ENCODE data around the gene CDH4. TPM values are rescaled to one million over a fixed set of nuclear protein-coding genes. Genes with fewer than 3 reads are reported as not detected.

The CDH4 gene
- total and polyA plus RNA-seq, 9 of the 15 experiments (the other 6 are each of a cell fraction or from before 2014, with no cell fraction given): 0.04 TPM; not detected in 8

DNA sequence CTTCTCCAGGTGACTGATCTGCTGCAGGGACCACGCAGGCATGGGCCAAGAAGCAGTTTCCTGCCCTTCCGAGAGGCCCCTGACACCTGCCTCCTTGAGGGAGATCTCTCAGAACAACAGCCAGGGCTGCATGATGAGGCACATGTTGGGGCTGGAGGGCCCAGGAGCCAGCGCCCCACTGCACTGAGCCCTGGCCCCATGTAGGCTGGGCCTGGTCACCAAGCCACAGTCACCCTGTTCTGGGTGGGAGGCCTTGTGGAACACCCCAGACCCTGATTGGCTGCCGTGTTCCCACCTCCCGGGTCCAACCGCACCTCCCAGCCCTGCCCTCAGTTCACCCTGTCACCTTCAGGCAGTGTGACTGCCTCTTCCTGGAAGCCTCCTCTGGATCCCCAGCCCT lies 639.4 kb downstream of the CDH4 start (continued):
- TF ChIP-seq, protein P1, sequence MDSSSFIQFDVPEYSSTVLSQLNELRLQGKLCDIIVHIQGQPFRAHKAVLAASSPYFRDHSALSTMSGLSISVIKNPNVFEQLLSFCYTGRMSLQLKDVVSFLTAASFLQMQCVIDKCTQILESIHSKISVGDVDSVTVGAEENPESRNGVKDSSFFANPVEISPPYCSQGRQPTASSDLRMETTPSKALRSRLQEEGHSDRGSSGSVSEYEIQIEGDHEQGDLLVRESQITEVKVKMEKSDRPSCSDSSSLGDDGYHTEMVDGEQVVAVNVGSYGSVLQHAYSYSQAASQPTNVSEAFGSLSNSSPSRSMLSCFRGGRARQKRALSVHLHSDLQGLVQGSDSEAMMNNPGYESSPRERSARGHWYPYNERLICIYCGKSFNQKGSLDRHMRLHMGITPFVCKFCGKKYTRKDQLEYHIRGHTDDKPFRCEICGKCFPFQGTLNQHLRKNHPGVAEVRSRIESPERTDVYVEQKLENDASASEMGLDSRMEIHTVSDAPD (CRISPR knock-in tag; IDR thresholded peaks at IDR 0.05): no peak
- TF ChIP-seq HMG20A (CRISPR knock-in tag; conservative IDR thresholded peaks at IDR 0.05): no peak

- ChIA-PET CTCF (ENCODE audit: low intra/inter-chr PET ratio) (interaction anchor here (0.7 kb wide), 1 partner anchor 339 kb away, joined by 3 read pairs; no protein-coding TSS in a partner anchor), POLR2A (interaction anchor here (0.6 to 1.0 kb wide), 2 partner anchors 9 to 495 kb away, joined by 3 read pairs; partner anchors contain the start of gene RPS21)
- Histone ChIP-seq H3K79me2 (ENCODE audit: control insufficient read depth, insufficient read depth, low read length) (no peaks in the 10 kb centered on the region), H3K4me1 (replicated peaks in 1 of 2; ENCODE audit: control insufficient read depth in 2 of 2, insufficient read depth in 2 of 2, low read length in 2 of 2) (peaks cover 0 to 5% of the 10 kb centered on the region in 2 experiments; a peak in 1 of 5 replicates), H3K9ac (ENCODE audit: insufficient read depth in 1 of 2, low read depth in 2 of 2, low read length in 2 of 2) (no peak overlapping the region), H3K27me3 (ENCODE audit: control insufficient read depth in 2 of 2, insufficient read depth in 2 of 2, low read length in 2 of 2) (peaks cover 0 to 22% of the 10 kb centered on the region in 2 experiments; a peak in 2 of 5 replicates), H3K9me1 (ENCODE audit: control insufficient read depth, insufficient read depth, low read length) (no peaks in the 10 kb centered on the region), H3K9me3 (replicated peaks; ENCODE audit: control insufficient read depth, insufficient read depth, low read depth, low read length) (no peaks in the 10 kb centered on the region), H3K4me3 (no peak overlapping the region), H4K20me1 (replicated peaks; ENCODE audit: control insufficient read depth, insufficient read depth, low read length) (0 out of 2 replicates have a peak, but pooled peaks cover 11% of the 10 kb centered on the region), H3K4me2 (ENCODE audit: insufficient read depth, low read length) (no peak overlapping the region), H2AFZ (ENCODE audit: low read depth, low read length) (no peak overlapping the region), H3K36me3 (ENCODE audit: control insufficient read depth, insufficient read depth, low read length) (no peaks in the 10 kb centered on the region), H3K27ac (ENCODE audit: extremely low read depth, low read depth, low read length) (no peak overlapping the region)
- no TSS peak for BruUV-seq (replicated peaks)
- DNase-seq (ENCODE audit: extremely low read depth in 1 of 4, low spot score in 3 of 4): no peak
- intact Hi-C loops (cut with micrococcal nuclease) (no loop called here), in situ Hi-C loops (cut with MboI) (loop anchor here (25.0 kb wide), 1 partner anchor 1680 kb away; no protein-coding TSS in a partner anchor)
- WGBS (ENCODE audit: insufficient coverage, low coverage, missing lambda C conversion rate): 0% methylated on average over 6 of the region's 6 CpGs
- FAIRE-seq: no peak
- no peak for ATAC-seq
- TF ChIP-seq E2F3 (CRISPR knock-in tag; IDR thresholded peaks at IDR 0.05) (no peak), CEBPZ (IDR thresholded peaks at IDR 0.05; ENCODE audit: borderline replicate concordance, low read depth, low read length) (no peak), ZSCAN32 (CRISPR knock-in tag; IDR thresholded peaks at IDR 0.05) (no peak)
- TF ChIP-seq, protein P2, sequence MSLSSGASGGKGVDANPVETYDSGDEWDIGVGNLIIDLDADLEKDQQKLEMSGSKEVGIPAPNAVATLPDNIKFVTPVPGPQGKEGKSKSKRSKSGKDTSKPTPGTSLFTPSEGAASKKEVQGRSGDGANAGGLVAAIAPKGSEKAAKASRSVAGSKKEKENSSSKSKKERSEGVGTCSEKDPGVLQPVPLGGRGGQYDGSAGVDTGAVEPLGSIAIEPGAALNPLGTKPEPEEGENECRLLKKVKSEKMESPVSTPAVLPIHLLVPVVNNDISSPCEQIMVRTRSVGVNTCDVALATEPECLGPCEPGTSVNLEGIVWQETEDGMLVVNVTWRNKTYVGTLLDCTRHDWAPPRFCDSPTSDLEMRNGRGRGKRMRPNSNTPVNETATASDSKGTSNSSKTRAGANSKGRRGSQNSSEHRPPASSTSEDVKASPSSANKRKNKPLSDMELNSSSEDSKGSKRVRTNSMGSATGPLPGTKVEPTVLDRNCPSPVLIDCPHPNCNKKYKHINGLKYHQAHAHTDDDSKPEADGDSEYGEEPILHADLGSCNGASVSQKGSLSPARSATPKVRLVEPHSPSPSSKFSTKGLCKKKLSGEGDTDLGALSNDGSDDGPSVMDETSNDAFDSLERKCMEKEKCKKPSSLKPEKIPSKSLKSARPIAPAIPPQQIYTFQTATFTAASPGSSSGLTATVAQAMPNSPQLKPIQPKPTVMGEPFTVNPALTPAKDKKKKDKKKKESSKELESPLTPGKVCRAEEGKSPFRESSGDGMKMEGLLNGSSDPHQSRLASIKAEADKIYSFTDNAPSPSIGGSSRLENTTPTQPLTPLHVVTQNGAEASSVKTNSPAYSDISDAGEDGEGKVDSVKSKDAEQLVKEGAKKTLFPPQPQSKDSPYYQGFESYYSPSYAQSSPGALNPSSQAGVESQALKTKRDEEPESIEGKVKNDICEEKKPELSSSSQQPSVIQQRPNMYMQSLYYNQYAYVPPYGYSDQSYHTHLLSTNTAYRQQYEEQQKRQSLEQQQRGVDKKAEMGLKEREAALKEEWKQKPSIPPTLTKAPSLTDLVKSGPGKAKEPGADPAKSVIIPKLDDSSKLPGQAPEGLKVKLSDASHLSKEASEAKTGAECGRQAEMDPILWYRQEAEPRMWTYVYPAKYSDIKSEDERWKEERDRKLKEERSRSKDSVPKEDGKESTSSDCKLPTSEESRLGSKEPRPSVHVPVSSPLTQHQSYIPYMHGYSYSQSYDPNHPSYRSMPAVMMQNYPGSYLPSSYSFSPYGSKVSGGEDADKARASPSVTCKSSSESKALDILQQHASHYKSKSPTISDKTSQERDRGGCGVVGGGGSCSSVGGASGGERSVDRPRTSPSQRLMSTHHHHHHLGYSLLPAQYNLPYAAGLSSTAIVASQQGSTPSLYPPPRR (CRISPR knock-in tag; IDR thresholded peaks at IDR 0.05; ENCODE audit: borderline replicate concordance): no peak
These were observed 640.0 kb downstream of the CDH4 start for GRCh38 chr20:61891916-61892649.
